D341Med (cell line): ENCODE measurements around the gene GASK1B.

Experiments
- DNase-seq: peaks from one replicate; pipeline ENCODE4 v3.0.0; 2012; ENCODE audit warnings: low spot score

GASK1B gene

DNA sequence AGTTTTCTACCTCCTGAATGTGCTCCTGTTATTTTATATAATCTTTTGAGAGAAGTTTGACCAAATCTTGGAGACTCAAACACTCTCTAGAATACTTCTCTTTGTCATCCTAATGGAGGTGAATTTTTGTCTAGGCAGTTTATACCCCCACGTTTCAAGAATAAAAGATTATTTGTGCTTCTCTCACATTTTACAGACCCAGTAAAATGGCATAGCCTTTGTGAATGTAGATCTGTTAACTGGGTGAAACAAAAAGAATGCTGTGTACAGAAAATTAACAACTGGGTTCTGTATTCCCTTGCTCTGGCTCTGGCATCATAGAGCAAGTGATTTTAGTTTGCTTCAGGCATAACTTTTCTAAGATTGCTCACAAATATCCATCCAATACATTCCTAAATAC, 26.1 kb downstream of the GASK1B start:
- DNase-seq: no peak

DNA sequence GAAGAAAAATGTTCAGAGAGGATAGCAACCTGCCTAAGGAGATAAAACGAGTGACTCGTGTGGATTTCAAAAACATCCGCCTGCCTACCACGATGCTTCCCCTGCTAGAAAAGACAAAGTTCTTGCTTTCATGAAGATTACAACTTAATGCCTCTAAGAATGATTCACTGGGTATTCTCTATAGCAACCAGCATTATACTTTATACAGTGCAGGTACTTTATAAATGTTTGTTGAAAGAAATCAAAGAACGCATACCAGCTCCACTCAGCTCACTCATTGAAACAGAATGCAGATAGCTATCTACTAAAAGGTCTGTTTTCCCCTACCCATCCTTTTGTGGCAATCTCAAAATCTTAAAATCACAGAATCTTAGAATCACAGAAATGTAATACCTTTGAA, 33.7 kb downstream of the GASK1B start:
- DNase-seq: no peak

- DNase-seq: no peak
Measured at GRCh38 chr4:158134222-158134621, 38.6 kb downstream of the GASK1B start.

DNA sequence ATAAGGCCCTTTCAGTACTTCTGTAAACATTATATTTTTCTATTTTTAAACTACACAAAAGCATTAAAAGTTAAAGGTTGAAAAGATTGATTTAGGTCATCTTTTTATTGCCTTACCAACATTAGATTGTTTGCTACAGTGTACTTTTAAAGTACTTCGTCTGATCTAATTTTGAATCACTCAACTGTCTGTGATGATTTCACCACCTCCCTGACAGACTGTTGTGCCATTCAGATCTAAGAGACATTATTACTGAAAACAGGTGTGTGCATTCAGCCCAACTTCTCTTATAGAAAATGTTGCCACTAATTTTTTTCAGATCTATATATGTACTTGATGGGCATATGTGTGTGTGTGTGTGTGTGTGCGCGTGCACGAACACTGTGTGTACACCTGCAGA, 39.3 kb downstream of the GASK1B start:
- DNase-seq: no peak

GRCh38 chr4:158131027-158131426, 41.8 kb downstream of the GASK1B start:
- DNase-seq: no peak

DNA sequence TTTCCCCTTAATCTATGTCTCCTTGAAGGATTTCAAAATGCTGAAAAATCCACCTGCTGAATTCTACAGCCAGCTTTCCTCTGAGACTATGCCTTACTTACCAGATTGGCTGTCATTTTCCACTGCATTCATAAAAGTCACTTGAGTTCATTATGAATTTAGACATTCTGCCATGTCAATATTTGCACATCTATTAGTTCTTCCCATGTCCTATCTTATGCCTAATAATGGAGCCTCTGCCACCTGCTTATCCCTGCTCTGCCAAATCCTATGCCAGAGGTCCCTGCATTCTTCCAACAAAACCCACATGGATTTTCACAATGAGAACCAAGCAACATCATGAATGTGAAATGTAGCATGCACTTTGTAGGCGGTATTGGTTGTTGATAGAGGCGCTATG, 42.6 kb downstream of the GASK1B start:
- no peak for DNase-seq

GRCh38 chr4:158129694-158130093, 43.1 kb downstream of the GASK1B start:
- no peak for DNase-seq

GRCh38 chr4:158128540-158128939, 44.3 kb downstream of the GASK1B start:
- DNase-seq: no peak

- DNase-seq: no peak
Measured at GRCh38 chr4:158125310-158125709, 47.5 kb downstream of the GASK1B start.
